WTC11 (cell line): ENCODE results near the gene NFIA. TPM values are rescaled to one million over a fixed set of nuclear protein-coding genes. Genes with fewer than 3 reads are reported as not detected.

Source experiments
- ATAC-seq: fragments of 200-7000 bp; cut with Tn5 transposase; 2 replicates; pipeline ENCODE4 v1.10.0; 2021; ENCODE audit warnings: mild to moderate bottlenecking, moderate library complexity
- CTCF ChIA-PET: fragments of 300-600 bp; sonication (Branson Sonifier 250); formaldehyde crosslinking; loops from one replicate; lab custom pipeline; 2021; ENCODE audit warnings: antibody characterized with exemption; lab: Charles Lee
- POLR2A ChIA-PET: fragments of 350-600 bp; sonication (Branson Sonifier 250); formaldehyde crosslinking; loops from one replicate; lab custom pipeline; 2021; ENCODE audit warnings: antibody characterized with exemption; lab: Charles Lee
- DNase-seq: peaks from one replicate; pipeline ENCODE4 v3.0.0; 2021; ENCODE audit warnings: low spot score
- H3K27ac Mint-ChIP-seq: 2 replicates; pipeline ENCODE4 v1.8.0; 2021; ENCODE audit warnings: mixed read lengths
- H3K27me3 Mint-ChIP-seq: 2 replicates; pipeline ENCODE4 v1.8.0; 2021; ENCODE audit warnings: low read depth, mild to moderate bottlenecking, moderate library complexity, mixed read lengths
- H3K36me3 Mint-ChIP-seq: 2 replicates; pipeline ENCODE4 v1.8.0; 2021; ENCODE audit warnings: mixed read lengths
- H3K4me1 Mint-ChIP-seq: 2 replicates; pipeline ENCODE4 v1.8.0; 2022; ENCODE audit warnings: mixed read lengths
- H3K4me3 Mint-ChIP-seq: 2 replicates; pipeline ENCODE4 v1.8.0; 2021; ENCODE audit warnings: mild to moderate bottlenecking, moderate library complexity, mixed read lengths
- H3K9me3 Mint-ChIP-seq: 2 replicates; pipeline ENCODE4 v1.8.0; 2021; ENCODE audit warnings: mixed read lengths
- EMX1 ChIP-seq: fragments of 250-450 bp; sonication (Bioruptor Pico); IDR thresholded peaks from 2 replicates; pipeline ENCODE4 v1.8.0; 2021; ENCODE audit warnings: mild to moderate bottlenecking
- ESRRA ChIP-seq: sonication (generic); formaldehyde crosslinking; IDR thresholded peaks from 2 replicates; pipeline ENCODE4 v1.8.1; 2022; ENCODE audit warnings: mild to moderate bottlenecking, missing genetic modification reagents, borderline replicate concordance
- NR3C1 ChIP-seq: sonication (generic); formaldehyde crosslinking; conservative IDR thresholded peaks from 2 replicates; pipeline ENCODE4 v1.8.1; 2023; ENCODE audit warnings: low read depth, mild to moderate bottlenecking, missing genetic modification reagents
- TEAD1 ChIP-seq: sonication (generic); formaldehyde crosslinking; IDR thresholded peaks from 2 replicates; pipeline ENCODE4 v1.8.0; 2022; ENCODE audit warnings: mild to moderate bottlenecking, missing genetic modification reagents
- ZNF396 ChIP-seq: fragments of 250-450 bp; sonication (Bioruptor Pico); IDR thresholded peaks from 2 replicates; pipeline ENCODE4 v1.8.0; 2021; ENCODE audit warnings: mild to moderate bottlenecking, moderate library complexity, borderline replicate concordance
- ZNF671 ChIP-seq: fragments of 250-450 bp; sonication (Bioruptor Pico); IDR thresholded peaks from 2 replicates; pipeline ENCODE4 v1.8.0; 2021; ENCODE audit warnings: mild to moderate bottlenecking
- total RNA-seq: library from RNA; stranded (reverse); gene quantifications from 3 replicates; pipeline ENCODE4 v1.2.3, GENCODE V29; 2021
- TF ChIP-seq, protein P1 (sequence below): sonication (generic); formaldehyde crosslinking; IDR thresholded peaks from 2 replicates; pipeline ENCODE4 v1.8.0; 2022; ENCODE audit warnings: mild to moderate bottlenecking, missing genetic modification reagents
- TF ChIP-seq, protein P2 (sequence below): sonication (generic); formaldehyde crosslinking; IDR thresholded peaks from 2 replicates; pipeline ENCODE4 v1.8.0; 2023; ENCODE audit warnings: missing genetic modification reagents
- TF ChIP-seq, protein P3 (sequence below): fragments of 250-450 bp; sonication (Bioruptor Pico); IDR thresholded peaks from 2 replicates; pipeline ENCODE4 v1.9.0; 2021; ENCODE audit warnings: mild to moderate bottlenecking
- TF ChIP-seq, protein P4 (sequence below): fragments of 200-600 bp; IDR thresholded peaks from 2 replicates; pipeline ENCODE4 v1.8.0; 2022; ENCODE audit warnings: antibody characterized with exemption
- TF ChIP-seq, protein P5 (sequence below): fragments of 250-450 bp; sonication (Bioruptor Pico); IDR thresholded peaks from 2 replicates; pipeline ENCODE4 v2.1.2; 2022; ENCODE audit warnings: mild to moderate bottlenecking, moderate library complexity
- TF ChIP-seq, protein P6 (sequence below): sonication (generic); formaldehyde crosslinking; IDR thresholded peaks from 2 replicates; pipeline ENCODE4 v1.8.1; 2023; ENCODE audit warnings: mild to moderate bottlenecking, missing genetic modification reagents, moderate library complexity
- TF ChIP-seq, protein P7 (sequence below): sonication (generic); formaldehyde crosslinking; IDR thresholded peaks from 2 replicates; pipeline ENCODE4 v1.8.1; 2023; ENCODE audit warnings: mild to moderate bottlenecking, missing genetic modification reagents, moderate library complexity
- TF ChIP-seq, protein P8 (sequence below): sonication (generic); formaldehyde crosslinking; IDR thresholded peaks from 2 replicates; pipeline ENCODE4 v1.8.1; 2023; ENCODE audit warnings: mild to moderate bottlenecking, moderate library complexity, missing genetic modification reagents

NFIA gene
- total RNA-seq, 1 experiment from 2014 or later = 16.7 TPM

DNA sequence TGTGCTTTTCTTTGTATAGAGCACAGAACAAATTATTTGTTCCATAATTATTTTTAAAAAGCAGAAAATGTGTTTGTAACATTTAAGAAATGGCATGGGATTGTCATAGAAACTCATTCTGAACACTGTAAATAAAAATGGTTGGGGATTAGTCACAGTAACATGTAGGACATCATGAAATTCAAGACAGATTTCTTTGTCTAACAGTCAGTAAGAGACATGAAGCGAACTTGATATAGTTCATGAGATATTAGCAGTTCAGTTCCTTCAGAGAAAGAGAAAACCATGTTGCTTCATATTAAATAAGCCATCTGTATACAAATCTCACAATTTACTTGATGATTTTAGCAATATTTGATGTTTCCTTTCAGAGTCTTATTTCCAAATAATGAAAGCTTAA is 19.7 kb downstream of the NFIA start:
- ChIA-PET CTCF (no interaction called here), POLR2A (no interaction called here)
- Mint-ChIP-seq H3K27me3 (no peaks in the 10 kb centered on the region), H3K4me1 (0 out of 2 replicates have a peak, but pooled peaks cover 3% of the 10 kb centered on the region), H3K36me3 (peaks cover 5% of the 10 kb centered on the region), H3K4me3 (no peak overlapping the region), H3K27ac (no peak overlapping the region), H3K9me3 (peaks cover 7% of the 10 kb centered on the region; the same call in 1 of the 2 replicates)
- DNase-seq (no peak), ATAC-seq (no peak)
- TF ChIP-seq, protein P1, sequence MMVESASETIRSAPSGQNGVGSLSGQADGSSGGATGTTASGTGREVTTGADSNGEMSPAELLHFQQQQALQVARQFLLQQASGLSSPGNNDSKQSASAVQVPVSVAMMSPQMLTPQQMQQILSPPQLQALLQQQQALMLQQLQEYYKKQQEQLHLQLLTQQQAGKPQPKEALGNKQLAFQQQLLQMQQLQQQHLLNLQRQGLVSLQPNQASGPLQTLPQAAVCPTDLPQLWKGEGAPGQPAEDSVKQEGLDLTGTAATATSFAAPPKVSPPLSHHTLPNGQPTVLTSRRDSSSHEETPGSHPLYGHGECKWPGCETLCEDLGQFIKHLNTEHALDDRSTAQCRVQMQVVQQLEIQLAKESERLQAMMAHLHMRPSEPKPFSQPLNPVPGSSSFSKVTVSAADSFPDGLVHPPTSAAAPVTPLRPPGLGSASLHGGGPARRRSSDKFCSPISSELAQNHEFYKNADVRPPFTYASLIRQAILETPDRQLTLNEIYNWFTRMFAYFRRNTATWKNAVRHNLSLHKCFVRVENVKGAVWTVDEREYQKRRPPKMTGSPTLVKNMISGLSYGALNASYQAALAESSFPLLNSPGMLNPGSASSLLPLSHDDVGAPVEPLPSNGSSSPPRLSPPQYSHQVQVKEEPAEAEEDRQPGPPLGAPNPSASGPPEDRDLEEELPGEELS (CRISPR knock-in tag) = no peak
- no peak for TF ChIP-seq NR3C1
- no peak for TF ChIP-seq EMX1
- TF ChIP-seq, protein P2, sequence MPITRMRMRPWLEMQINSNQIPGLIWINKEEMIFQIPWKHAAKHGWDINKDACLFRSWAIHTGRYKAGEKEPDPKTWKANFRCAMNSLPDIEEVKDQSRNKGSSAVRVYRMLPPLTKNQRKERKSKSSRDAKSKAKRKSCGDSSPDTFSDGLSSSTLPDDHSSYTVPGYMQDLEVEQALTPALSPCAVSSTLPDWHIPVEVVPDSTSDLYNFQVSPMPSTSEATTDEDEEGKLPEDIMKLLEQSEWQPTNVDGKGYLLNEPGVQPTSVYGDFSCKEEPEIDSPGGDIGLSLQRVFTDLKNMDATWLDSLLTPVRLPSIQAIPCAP (CRISPR knock-in tag) = no peak
- TF ChIP-seq, protein P3, sequence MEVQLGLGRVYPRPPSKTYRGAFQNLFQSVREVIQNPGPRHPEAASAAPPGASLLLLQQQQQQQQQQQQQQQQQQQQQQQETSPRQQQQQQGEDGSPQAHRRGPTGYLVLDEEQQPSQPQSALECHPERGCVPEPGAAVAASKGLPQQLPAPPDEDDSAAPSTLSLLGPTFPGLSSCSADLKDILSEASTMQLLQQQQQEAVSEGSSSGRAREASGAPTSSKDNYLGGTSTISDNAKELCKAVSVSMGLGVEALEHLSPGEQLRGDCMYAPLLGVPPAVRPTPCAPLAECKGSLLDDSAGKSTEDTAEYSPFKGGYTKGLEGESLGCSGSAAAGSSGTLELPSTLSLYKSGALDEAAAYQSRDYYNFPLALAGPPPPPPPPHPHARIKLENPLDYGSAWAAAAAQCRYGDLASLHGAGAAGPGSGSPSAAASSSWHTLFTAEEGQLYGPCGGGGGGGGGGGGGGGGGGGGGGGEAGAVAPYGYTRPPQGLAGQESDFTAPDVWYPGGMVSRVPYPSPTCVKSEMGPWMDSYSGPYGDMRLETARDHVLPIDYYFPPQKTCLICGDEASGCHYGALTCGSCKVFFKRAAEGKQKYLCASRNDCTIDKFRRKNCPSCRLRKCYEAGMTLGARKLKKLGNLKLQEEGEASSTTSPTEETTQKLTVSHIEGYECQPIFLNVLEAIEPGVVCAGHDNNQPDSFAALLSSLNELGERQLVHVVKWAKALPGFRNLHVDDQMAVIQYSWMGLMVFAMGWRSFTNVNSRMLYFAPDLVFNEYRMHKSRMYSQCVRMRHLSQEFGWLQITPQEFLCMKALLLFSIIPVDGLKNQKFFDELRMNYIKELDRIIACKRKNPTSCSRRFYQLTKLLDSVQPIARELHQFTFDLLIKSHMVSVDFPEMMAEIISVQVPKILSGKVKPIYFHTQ (CRISPR knock-in tag) = no peak
- TF ChIP-seq, protein P4, sequence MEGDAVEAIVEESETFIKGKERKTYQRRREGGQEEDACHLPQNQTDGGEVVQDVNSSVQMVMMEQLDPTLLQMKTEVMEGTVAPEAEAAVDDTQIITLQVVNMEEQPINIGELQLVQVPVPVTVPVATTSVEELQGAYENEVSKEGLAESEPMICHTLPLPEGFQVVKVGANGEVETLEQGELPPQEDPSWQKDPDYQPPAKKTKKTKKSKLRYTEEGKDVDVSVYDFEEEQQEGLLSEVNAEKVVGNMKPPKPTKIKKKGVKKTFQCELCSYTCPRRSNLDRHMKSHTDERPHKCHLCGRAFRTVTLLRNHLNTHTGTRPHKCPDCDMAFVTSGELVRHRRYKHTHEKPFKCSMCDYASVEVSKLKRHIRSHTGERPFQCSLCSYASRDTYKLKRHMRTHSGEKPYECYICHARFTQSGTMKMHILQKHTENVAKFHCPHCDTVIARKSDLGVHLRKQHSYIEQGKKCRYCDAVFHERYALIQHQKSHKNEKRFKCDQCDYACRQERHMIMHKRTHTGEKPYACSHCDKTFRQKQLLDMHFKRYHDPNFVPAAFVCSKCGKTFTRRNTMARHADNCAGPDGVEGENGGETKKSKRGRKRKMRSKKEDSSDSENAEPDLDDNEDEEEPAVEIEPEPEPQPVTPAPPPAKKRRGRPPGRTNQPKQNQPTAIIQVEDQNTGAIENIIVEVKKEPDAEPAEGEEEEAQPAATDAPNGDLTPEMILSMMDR = no peak
- TF ChIP-seq, protein P5, sequence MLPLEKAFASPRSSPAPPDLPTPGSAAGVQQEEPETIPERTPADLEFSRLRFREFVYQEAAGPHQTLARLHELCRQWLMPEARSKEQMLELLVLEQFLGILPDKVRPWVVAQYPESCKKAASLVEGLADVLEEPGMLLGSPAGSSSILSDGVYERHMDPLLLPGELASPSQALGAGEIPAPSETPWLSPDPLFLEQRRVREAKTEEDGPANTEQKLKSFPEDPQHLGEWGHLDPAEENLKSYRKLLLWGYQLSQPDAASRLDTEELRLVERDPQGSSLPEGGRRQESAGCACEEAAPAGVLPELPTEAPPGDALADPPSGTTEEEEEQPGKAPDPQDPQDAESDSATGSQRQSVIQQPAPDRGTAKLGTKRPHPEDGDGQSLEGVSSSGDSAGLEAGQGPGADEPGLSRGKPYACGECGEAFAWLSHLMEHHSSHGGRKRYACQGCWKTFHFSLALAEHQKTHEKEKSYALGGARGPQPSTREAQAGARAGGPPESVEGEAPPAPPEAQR (CRISPR knock-in tag) = no peak
- TF ChIP-seq ZNF396 (CRISPR knock-in tag) = no peak
- TF ChIP-seq, protein P6, sequence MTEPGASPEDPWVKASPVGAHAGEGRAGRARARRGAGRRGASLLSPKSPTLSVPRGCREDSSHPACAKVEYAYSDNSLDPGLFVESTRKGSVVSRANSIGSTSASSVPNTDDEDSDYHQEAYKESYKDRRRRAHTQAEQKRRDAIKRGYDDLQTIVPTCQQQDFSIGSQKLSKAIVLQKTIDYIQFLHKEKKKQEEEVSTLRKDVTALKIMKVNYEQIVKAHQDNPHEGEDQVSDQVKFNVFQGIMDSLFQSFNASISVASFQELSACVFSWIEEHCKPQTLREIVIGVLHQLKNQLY (CRISPR knock-in tag) = no peak
- TF ChIP-seq, protein P7, sequence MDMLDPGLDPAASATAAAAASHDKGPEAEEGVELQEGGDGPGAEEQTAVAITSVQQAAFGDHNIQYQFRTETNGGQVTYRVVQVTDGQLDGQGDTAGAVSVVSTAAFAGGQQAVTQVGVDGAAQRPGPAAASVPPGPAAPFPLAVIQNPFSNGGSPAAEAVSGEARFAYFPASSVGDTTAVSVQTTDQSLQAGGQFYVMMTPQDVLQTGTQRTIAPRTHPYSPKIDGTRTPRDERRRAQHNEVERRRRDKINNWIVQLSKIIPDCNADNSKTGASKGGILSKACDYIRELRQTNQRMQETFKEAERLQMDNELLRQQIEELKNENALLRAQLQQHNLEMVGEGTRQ (CRISPR knock-in tag) = no peak
- no peak for TF ChIP-seq ESRRA
- TF ChIP-seq, protein P8, sequence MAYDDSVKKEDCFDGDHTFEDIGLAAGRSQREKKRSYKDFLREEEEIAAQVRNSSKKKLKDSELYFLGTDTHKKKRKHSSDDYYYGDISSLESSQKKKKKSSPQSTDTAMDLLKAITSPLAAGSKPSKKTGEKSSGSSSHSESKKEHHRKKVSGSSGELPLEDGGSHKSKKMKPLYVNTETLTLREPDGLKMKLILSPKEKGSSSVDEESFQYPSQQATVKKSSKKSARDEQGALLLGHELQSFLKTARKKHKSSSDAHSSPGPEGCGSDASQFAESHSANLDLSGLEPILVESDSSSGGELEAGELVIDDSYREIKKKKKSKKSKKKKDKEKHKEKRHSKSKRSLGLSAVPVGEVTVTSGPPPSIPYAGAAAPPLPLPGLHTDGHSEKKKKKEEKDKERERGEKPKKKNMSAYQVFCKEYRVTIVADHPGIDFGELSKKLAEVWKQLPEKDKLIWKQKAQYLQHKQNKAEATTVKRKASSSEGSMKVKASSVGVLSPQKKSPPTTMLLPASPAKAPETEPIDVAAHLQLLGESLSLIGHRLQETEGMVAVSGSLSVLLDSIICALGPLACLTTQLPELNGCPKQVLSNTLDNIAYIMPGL (CRISPR knock-in tag) = no peak
- no peak for TF ChIP-seq ZNF671 (CRISPR knock-in tag)
- no peak for TF ChIP-seq TEAD1 (CRISPR knock-in tag)
